Measurements from ENCODE around the gene OR5B2.
"Not testable (repeated sequence)": the region's sequence is repeated elsewhere in the genome, so short reads cannot be mapped to it uniquely, and the experiment has no call there.

The OR5B2 gene

GRCh38 chr11:58442136-58442535 lies 14.2 kb upstream of the OR5B2 start, which contains the start of gene OR5B12:
OR5B12 (minus strand) TSS chr11:58442236; CDS start chr11:58440151, 2,085 bp downstream.
- no peak within 1 kb of the TSS for H3K4me3 ChIP-seq (ENCODE audit: low read length)
- no peak for DNase-seq (ENCODE audit: low read depth)
- TF ChIP-seq CTCF (conservative IDR thresholded peaks at IDR 0.05; ENCODE audit: low read length): no peak

GRCh38 chr11:58438486-58438885 lies 10.6 kb upstream of the OR5B2 start:
- no peak for TF ChIP-seq CTCF (conservative IDR thresholded peaks at IDR 0.05; ENCODE audit: low read length)
- no peak overlapping the region for H3K4me3 ChIP-seq (ENCODE audit: low read length)
- DNase-seq (ENCODE audit: low read depth): no peak

DNA sequence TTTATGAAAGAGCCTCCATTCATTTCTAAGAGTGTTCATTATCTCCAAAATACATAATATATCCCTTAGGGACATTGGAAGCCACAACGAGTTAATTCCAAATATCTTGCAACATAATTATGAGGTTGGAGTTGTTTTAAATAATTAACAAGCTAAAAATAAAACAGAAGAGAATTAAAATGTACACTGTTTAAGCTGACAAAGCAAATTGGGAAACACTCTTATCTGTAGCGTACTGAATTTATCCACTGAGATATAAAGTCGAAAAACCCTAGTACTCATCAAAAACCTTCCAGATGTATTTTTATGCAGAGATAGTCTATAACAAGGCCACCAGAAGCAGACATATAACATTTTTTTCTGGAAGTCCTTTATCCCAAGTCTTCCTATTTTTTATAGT lies 6.3 kb upstream of the OR5B2 start:
- DNase-seq (ENCODE audit: low read depth): no peak
- H3K4me3 ChIP-seq (ENCODE audit: low read length): no peak overlapping the region
- no peak for TF ChIP-seq CTCF (conservative IDR thresholded peaks at IDR 0.05; ENCODE audit: low read length)

DNA sequence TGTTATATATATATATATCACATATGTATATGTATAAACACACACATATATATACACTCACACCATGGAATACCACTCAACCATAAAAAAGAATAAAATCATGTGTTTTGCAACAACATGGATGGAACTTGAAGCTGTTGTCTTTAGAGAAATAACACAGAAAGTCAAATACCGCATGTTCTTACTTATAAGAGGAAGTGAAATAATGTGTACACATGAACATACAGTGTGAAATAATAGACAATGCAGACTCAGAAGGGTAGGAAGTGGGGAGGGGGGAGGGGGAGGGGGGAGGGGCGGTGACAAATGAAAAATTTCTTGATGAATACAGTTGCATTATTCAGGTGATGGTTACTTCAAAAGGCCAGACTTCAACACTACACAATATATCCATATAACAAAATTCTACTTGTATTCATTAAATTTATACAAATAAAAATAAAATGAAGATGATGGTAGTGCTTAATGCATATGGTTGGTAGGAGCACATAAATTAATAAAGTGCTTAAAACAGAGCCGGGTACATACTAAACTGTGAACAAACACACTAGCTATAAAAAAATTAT lies 5.8 kb upstream of the OR5B2 start:
- TF ChIP-seq CTCF (conservative IDR thresholded peaks at IDR 0.05; ENCODE audit: low read length): no peak
- DNase-seq (ENCODE audit: low read depth): no peak
- no peak overlapping the region for H3K4me3 ChIP-seq (ENCODE audit: low read length)

DNA sequence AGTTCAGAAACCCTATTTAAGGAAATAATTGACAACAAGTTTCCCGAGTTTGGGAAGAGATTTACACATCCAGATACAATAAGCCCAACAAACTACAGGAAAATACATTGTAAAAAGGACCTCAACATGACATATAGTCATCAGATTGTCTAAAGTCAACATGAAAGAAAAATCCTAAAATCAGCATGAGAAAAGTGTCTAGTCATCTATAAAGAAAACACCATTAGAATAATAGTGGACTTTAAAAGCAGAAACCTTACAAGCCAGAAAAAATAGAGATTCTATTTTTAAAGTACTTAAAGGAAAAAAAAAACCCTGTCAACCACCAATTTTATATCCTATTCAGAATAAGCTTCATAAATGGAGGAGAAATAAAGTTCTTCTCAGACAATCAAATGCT lies 1.4 kb upstream of the OR5B2 start:
- DNase-seq (ENCODE audit: low read depth): no peak
- no peak overlapping the region for H3K4me3 ChIP-seq (ENCODE audit: low read length)
- TF ChIP-seq CTCF (conservative IDR thresholded peaks at IDR 0.05; ENCODE audit: low read length): no peak

DNA sequence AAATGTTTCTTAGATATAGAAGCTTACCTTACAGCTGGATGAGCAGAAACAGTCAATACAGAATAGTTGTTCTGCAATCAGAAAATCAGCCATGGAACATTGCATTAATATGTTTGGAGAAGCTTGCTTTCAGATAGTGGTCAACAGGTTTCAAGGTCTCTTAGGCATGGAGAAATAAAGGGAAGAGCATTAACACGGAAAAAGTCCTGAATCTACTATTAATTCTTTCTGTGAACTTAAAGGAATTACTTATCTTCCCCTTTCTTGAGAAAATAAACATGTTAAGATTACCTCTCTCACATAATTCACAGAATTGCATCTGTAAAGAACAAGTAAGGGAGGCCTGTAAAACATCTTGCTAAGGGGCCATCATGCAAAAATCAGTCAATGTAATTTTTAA lies 21.1 kb downstream of the OR5B2 start, which contains the start of gene OR5B3:
TSS of gene OR5B3 (minus strand) at position 101 of the 400 bp plus-strand sequence. CDS start 3,465 bp downstream, outside the sequence.
- no peak for TF ChIP-seq CTCF (conservative IDR thresholded peaks at IDR 0.05; ENCODE audit: low read length)
- H3K4me3 ChIP-seq (ENCODE audit: low read length): no peak within 1 kb of the TSS
- DNase-seq (ENCODE audit: low read depth): no peak

- DNase-seq (ENCODE audit: low read depth); H3K4me3 ChIP-seq (ENCODE audit: low read length): not testable (repeated sequence)
Observed at GRCh38 chr11:58399622-58400021, 28.3 kb downstream of the OR5B2 start.

Data from AG10803 (cell line).